ENCODE results near the gene SMIM44. TPM values are rescaled to one million over a fixed set of nuclear protein-coding genes. Genes with fewer than 3 reads are reported as not detected.

SMIM44 gene
- total and polyA plus RNA-seq, 2 donors (not counting 1 experiment from before 2014, with no cell fraction given): not detected

Small RNA genes within 50 kb of the gene (small RNA-seq; reads per million reads assigned to genes)
- gene RF00212 (ENCODE audit: insufficient read length, low read depth, low replicate concordance): not detected

Other genes starting within 250 kb of the SMIM44 start
- gene NFIC, start 116.9 kb downstream of the SMIM44 start, total RNA-seq: 23.6 and 24.3 TPM in 2 replicates
- gene NFIC, start 116.9 kb downstream of the SMIM44 start, polyA plus RNA-seq: 3.5 and 3.8 TPM in 2 replicates
- gene SMIM24, start 2.9 kb downstream of the SMIM44 start, total RNA-seq: not detected in 2 replicates
- 0.82 TPM in 1 of 2 replicates, not detected in the other for gene SMIM24, start 2.9 kb downstream of the SMIM44 start, polyA plus RNA-seq
- 8.4 and 8.6 TPM in 2 replicates for gene DOHH, start 17.2 kb upstream of the SMIM44 start, total RNA-seq
- gene DOHH, start 17.2 kb upstream of the SMIM44 start, polyA plus RNA-seq: 6.6 and 7.0 TPM in 2 replicates
- gene FZR1, start 22.9 kb upstream of the SMIM44 start, total RNA-seq: 96.1 and 105 TPM in 2 replicates
- gene FZR1, start 22.9 kb upstream of the SMIM44 start, polyA plus RNA-seq: 83.5 and 102 TPM in 2 replicates
- 17.3 and 18.6 TPM in 2 replicates for gene TEKTIP1, start 55.7 kb upstream of the SMIM44 start, total RNA-seq
- gene TEKTIP1, start 55.7 kb upstream of the SMIM44 start, polyA plus RNA-seq: 6.3 and 9.6 TPM in 2 replicates
- gene MFSD12, start 74.1 kb upstream of the SMIM44 start, total RNA-seq: 99.6 and 100 TPM in 2 replicates
- 133 and 154 TPM in 2 replicates for gene MFSD12, start 74.1 kb upstream of the SMIM44 start, polyA plus RNA-seq
- gene HMG20B, start 89.5 kb upstream of the SMIM44 start, total RNA-seq: 59.0 and 60.7 TPM in 2 replicates
- gene HMG20B, start 89.5 kb upstream of the SMIM44 start, polyA plus RNA-seq: 41.7 and 42.4 TPM in 2 replicates
- gene GIPC3, start 102.0 kb upstream of the SMIM44 start, total RNA-seq: 0.36 and 0.47 TPM in 2 replicates
- 0.39 and 0.48 TPM in 2 replicates for gene GIPC3, start 102.0 kb upstream of the SMIM44 start, polyA plus RNA-seq
- 3.9 and 6.1 TPM in 2 replicates for gene TBXA2R, start 123.4 kb upstream of the SMIM44 start, total RNA-seq
- gene TBXA2R, start 123.4 kb upstream of the SMIM44 start, polyA plus RNA-seq: 7.9 and 8.0 TPM in 2 replicates
- 41.8 and 48.0 TPM in 2 replicates for gene CACTIN, start 143.3 kb upstream of the SMIM44 start, total RNA-seq
- 40.6 and 47.7 TPM in 2 replicates for gene CACTIN, start 143.3 kb upstream of the SMIM44 start, polyA plus RNA-seq
- gene PIP5K1C, start 217.0 kb upstream of the SMIM44 start, total RNA-seq: 42.3 and 46.7 TPM in 2 replicates
- gene PIP5K1C, start 217.0 kb upstream of the SMIM44 start, polyA plus RNA-seq: 10.4 and 16.8 TPM in 2 replicates
- 2.0 and 2.9 TPM in 2 replicates for gene TJP3, start 224.9 kb upstream of the SMIM44 start, total RNA-seq
- gene TJP3, start 224.9 kb upstream of the SMIM44 start, polyA plus RNA-seq: 1.9 and 2.1 TPM in 2 replicates

Data from B cell (primary cell).